PFSK-1 (cell line): Measurements from ENCODE around the gene ADAMTS2.

ENCODE experiments used
- FOXP2 ChIP-seq: optimal IDR thresholded peaks from 2 replicates; pipeline ENCODE3; 2011; ENCODE audit warnings: borderline replicate concordance, control low read depth, inconsistent platforms; ENCODE audit not compliant: insufficient read depth; ENCODE audit errors: extremely low read length, extremely low read depth
- POLR2AphosphoS5 ChIP-seq: IDR thresholded peaks from 2 replicates; pipeline ENCODE4 v1.6.1; 2012; ENCODE audit warnings: low read depth, mild to moderate bottlenecking, control low read depth, low read length, moderate library complexity
- SIN3A ChIP-seq: IDR thresholded peaks from 2 replicates; pipeline ENCODE4 v1.6.1; 2012; ENCODE audit warnings: mild to moderate bottlenecking, low read length, moderate library complexity, borderline replicate concordance; ENCODE audit not compliant: insufficient read depth
- TAF1 ChIP-seq: IDR thresholded peaks from 2 replicates; pipeline ENCODE4 v1.6.1; 2012; ENCODE audit warnings: low read length, control low read depth, borderline replicate concordance; ENCODE audit not compliant: insufficient read depth
- TF ChIP-seq, protein P1 (sequence below), 2 experiments: IDR thresholded peaks; 2 replicates each; pipeline versions ENCODE4 v1.6.1 to v1.8.0; 2011 to 2012; ENCODE audit warnings: low read depth in 2 of 2, low read length in 2 of 2, control low read depth in 1 of 2, inconsistent platforms in 1 of 2, mild to moderate bottlenecking in 1 of 2, moderate library complexity in 1 of 2; ENCODE audit not compliant: insufficient read depth in 1 of 2

Gene ADAMTS2

DNA sequence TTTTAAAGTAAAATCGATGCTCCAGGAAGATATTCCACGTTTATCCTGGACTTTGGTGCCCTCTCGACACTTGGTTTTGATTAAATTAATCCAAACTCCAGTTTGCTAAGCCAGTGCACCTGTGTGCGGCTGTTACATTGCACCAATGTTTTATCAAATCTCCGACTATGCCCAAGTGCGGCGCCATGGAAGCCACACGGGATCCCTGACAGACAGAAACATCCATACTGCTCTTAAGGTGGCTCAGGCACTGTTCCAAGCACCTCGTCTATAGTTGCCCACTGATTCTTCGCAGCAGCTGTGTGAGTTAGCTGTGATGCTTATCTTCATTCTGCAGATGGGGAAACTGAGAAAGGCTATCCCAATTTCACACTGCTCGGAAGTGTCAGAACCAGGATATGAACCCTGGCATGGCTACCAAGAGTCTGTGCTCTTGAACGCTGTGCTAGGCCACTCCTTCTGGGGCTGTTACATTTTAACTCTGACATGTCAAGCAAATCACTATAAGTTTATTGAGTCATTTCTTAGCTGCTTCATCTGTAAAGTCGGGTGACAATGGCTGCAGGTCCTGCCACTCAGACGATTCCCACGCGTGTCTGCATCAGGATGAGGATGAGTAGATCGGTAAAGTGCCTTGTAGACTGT is 113.0 kb downstream of the ADAMTS2 start:
- TF ChIP-seq, protein P1, sequence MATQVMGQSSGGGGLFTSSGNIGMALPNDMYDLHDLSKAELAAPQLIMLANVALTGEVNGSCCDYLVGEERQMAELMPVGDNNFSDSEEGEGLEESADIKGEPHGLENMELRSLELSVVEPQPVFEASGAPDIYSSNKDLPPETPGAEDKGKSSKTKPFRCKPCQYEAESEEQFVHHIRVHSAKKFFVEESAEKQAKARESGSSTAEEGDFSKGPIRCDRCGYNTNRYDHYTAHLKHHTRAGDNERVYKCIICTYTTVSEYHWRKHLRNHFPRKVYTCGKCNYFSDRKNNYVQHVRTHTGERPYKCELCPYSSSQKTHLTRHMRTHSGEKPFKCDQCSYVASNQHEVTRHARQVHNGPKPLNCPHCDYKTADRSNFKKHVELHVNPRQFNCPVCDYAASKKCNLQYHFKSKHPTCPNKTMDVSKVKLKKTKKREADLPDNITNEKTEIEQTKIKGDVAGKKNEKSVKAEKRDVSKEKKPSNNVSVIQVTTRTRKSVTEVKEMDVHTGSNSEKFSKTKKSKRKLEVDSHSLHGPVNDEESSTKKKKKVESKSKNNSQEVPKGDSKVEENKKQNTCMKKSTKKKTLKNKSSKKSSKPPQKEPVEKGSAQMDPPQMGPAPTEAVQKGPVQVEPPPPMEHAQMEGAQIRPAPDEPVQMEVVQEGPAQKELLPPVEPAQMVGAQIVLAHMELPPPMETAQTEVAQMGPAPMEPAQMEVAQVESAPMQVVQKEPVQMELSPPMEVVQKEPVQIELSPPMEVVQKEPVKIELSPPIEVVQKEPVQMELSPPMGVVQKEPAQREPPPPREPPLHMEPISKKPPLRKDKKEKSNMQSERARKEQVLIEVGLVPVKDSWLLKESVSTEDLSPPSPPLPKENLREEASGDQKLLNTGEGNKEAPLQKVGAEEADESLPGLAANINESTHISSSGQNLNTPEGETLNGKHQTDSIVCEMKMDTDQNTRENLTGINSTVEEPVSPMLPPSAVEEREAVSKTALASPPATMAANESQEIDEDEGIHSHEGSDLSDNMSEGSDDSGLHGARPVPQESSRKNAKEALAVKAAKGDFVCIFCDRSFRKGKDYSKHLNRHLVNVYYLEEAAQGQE (IDR thresholded peaks at IDR 0.05; ENCODE audit: insufficient read depth in 1 of 2, low read depth in 2 of 2, low read length in 2 of 2) = no peak
- TF ChIP-seq FOXP2 = no peak
- TF ChIP-seq POLR2AphosphoS5 = no peak
- TF ChIP-seq TAF1 = no peak

DNA sequence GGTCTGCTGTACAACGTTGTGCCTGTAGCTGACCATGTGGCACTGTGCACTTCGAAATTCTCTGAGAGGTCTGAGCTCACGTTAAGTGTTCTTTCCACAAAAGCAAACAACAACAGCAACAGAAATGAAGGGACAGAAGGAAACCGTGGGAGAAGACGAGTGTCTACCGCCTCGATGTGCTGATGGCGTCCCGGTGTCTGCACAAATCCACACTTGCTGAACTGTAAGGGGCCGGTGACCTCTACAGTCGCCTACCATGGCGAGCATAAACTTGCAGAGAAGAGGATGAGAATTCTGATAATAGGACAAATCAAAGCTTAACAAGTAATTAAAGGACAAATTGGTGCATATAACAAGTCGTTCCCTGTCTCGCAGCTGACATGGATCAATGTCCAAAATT is 114.0 kb downstream of the ADAMTS2 start:
- TF ChIP-seq TAF1 (no peak), POLR2AphosphoS5 (no peak), FOXP2 (no peak), SIN3A (no peak)
- TF ChIP-seq, protein P1 (IDR thresholded peaks at IDR 0.05; ENCODE audit: insufficient read depth in 1 of 2, low read depth in 2 of 2, low read length in 2 of 2) = no peak

DNA sequence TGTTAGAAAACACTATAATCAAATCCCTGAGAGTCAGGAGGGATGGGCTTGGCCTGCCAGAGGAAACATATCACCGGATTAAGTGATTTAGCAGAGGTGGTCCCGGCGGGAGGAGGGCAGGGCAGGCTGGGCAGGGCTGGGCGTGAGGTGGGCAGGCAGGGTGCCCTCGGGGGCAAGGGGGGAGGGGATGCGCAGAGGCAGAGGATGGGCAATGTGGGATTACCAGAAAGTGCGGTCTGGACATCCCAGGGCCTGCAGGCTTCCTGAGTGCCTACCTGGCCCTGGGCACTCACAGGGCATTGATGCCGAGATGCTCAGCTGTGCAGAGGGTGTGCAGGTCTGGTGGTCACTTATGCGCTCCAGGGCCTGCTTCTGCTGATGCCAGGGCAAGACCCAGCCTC is 115.2 kb downstream of the ADAMTS2 start:
- no peak for TF ChIP-seq TAF1
- TF ChIP-seq, protein P1 (IDR thresholded peaks at IDR 0.05; ENCODE audit: insufficient read depth in 1 of 2, low read depth in 2 of 2, low read length in 2 of 2) = no peak
- TF ChIP-seq SIN3A = no peak
- TF ChIP-seq POLR2AphosphoS5 = no peak
- no peak for TF ChIP-seq FOXP2

DNA sequence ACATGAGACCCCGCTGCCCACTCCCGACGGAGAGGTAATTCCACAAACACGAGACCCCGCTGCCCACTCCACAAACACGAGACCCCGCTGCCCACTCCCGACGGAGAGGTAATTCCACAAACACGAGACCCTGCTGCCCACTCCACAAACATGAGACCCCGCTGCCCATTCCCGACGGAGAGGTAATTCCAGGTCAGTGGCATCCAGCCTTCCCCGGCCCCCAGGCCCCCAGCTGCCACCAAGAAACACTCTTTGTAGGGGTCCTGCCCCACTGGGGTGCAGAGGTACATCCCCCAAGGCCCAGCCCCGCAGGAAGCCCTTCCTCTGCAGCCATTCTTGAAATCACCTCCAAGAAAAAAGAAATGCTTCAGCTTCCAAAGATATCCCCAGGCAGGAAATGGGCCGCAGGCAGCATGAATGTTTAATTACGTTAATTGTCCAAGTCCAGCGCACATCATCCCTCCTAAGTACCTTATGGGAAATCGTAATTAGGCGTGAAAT is 115.9 kb downstream of the ADAMTS2 start:
- TF ChIP-seq FOXP2 = no peak
- TF ChIP-seq, protein P1 (IDR thresholded peaks at IDR 0.05; ENCODE audit: insufficient read depth in 1 of 2, low read depth in 2 of 2, low read length in 2 of 2) = no peak
- TF ChIP-seq POLR2AphosphoS5 = no peak
- no peak for TF ChIP-seq TAF1
- no peak for TF ChIP-seq SIN3A
